Type B pancreatic cell (in vitro differentiated cells): ENCODE data around the gene FGFR2. TPM values are rescaled to one million over a fixed set of nuclear protein-coding genes. Genes with fewer than 3 reads are reported as not detected.

ENCODE experiments used
- DNase-seq: peaks from one replicate; pipeline ENCODE4 v3.0.0; 2021; ENCODE audit warnings: mixed read lengths; ENCODE audit not compliant: unreplicated experiment; ENCODE audit errors: extremely low spot score
- H3K27ac Mint-ChIP-seq: 2 replicates; pipeline ENCODE4 v1.8.0; 2021; ENCODE audit warnings: mild to moderate bottlenecking, mixed read lengths
- H3K27me3 Mint-ChIP-seq: 2 replicates; pipeline ENCODE4 v1.8.0; 2021; ENCODE audit warnings: mixed read lengths
- H3K36me3 Mint-ChIP-seq: 2 replicates; pipeline ENCODE4 v1.8.0; 2021; ENCODE audit warnings: mixed read lengths
- H3K4me1 Mint-ChIP-seq: one replicate; pipeline ENCODE4 v1.8.0; 2021; ENCODE audit warnings: mixed read lengths; ENCODE audit not compliant: unreplicated experiment
- H3K4me3 Mint-ChIP-seq: 2 replicates; pipeline ENCODE4 v1.8.0; 2021; ENCODE audit warnings: mild to moderate bottlenecking, mixed read lengths
- H3K9me3 Mint-ChIP-seq: 2 replicates; pipeline ENCODE4 v1.8.0; 2021; ENCODE audit warnings: mixed read lengths
- CTCF ChIP-seq: fragments of 200-600 bp; sonication (generic); conservative IDR thresholded peaks from 2 replicates; pipeline ENCODE4 v1.5.0; 2021; ENCODE audit warnings: antibody characterized with exemption, mild to moderate bottlenecking
- total RNA-seq: library from RNA; stranded (reverse); gene quantifications from 2 replicates; pipeline ENCODE4 v1.2.1, GENCODE V29; 2021; ENCODE audit warnings: low replicate concordance

FGFR2 gene
- total RNA-seq, 1 donor from 2014 or later, result 173 TPM

DNA sequence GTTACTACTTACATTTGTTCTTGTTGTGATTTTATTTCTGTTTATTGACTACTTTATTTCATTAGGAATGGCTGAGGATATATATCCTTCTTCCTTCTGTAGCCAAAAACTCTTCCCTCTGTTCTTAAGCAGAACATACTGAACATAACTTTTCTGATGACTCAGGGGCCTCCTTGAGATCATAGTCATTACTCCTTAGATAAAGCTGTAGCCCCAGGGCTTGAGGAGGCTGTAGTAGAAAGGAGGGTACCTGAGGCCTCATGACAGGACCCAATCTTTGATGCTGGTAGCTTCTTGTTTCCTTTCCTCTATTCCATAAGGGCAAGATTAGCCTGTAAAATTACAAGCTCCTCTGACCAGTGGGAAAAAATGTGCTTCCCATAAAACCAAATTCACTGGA lies 41.2 kb upstream of the FGFR2 start:
- H3K4me3 Mint-ChIP-seq, result no peak overlapping the region
- H3K36me3 Mint-ChIP-seq, result no peaks in the 10 kb centered on the region
- no peaks in the 10 kb centered on the region for H3K4me1 Mint-ChIP-seq
- no peak for DNase-seq
- peaks cover 7% of the 10 kb centered on the region for H3K9me3 Mint-ChIP-seq
- no peak for TF ChIP-seq CTCF
- H3K27me3 Mint-ChIP-seq, result no peaks in the 10 kb centered on the region
- H3K27ac Mint-ChIP-seq, result no peak overlapping the region

- TF ChIP-seq CTCF, result no peak
- no peak for DNase-seq
- no peaks in the 10 kb centered on the region for H3K36me3 Mint-ChIP-seq
- H3K27ac Mint-ChIP-seq, result no peak overlapping the region
- peaks cover 7% of the 10 kb centered on the region for H3K4me1 Mint-ChIP-seq
- peaks cover 7% of the 10 kb centered on the region for H3K9me3 Mint-ChIP-seq
- H3K4me3 Mint-ChIP-seq, result no peak overlapping the region
- H3K27me3 Mint-ChIP-seq, result no peaks in the 10 kb centered on the region
Measured at GRCh38 chr10:121637437-121637836, 39.2 kb upstream of the FGFR2 start.

DNA sequence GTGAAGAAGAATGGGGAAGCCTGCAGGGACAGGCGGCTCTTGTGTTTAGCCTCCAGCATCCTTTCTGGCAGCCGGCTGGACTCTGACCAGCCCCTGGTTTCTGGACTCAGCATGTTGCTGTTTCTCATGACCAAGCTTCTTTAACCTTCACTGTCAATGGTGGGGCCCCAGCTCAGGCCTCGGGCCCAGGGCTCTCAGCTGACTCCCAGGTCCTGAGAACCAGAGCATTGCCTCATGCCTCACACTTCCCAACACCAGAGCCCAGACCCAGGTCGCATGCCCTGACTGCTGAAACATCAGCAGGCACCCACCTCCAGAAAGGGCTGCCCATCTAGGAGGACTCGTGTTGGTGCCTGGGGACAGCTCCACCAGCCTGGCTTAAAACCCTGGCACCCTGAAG lies 34.8 kb upstream of the FGFR2 start:
- no peak for TF ChIP-seq CTCF
- Mint-ChIP-seq H3K4me3 (no peak overlapping the region), H3K4me1 (peaks cover 31% of the 10 kb centered on the region), H3K27ac (no peak overlapping the region), H3K9me3 (no peaks in the 10 kb centered on the region), H3K36me3 (no peaks in the 10 kb centered on the region), H3K27me3 (peaks cover 3% of the 10 kb centered on the region)
- no peak for DNase-seq

GRCh38 chr10:121631365-121632029 lies 33.3 kb upstream of the FGFR2 start:
- TF ChIP-seq CTCF, result no peak
- H3K27me3 Mint-ChIP-seq, result peaks cover 10% of the 10 kb centered on the region
- H3K4me1 Mint-ChIP-seq, result peaks cover 42% of the 10 kb centered on the region
- no peak overlapping the region for H3K4me3 Mint-ChIP-seq
- H3K36me3 Mint-ChIP-seq, result no peaks in the 10 kb centered on the region
- no peaks in the 10 kb centered on the region for H3K9me3 Mint-ChIP-seq
- H3K27ac Mint-ChIP-seq, result no peak overlapping the region
- no peak for DNase-seq

- TF ChIP-seq CTCF, result peak; percentile 51
Measured at GRCh38 chr10:121628859-121629258, 30.6 kb upstream of the FGFR2 start.

More at GRCh38 chr10:121628859-121629258, 30.6 kb upstream of the FGFR2 start:
- Mint-ChIP-seq H3K36me3 (no peaks in the 10 kb centered on the region), H3K27ac (peak overlapping the region; percentile 15), H3K27me3 (peaks cover 10% of the 10 kb centered on the region), H3K4me3 (no peak overlapping the region), H3K9me3 (no peaks in the 10 kb centered on the region), H3K4me1 (peaks cover 48% of the 10 kb centered on the region)
- no peak for DNase-seq
